ENCODE measurements around the gene ATP9A. TPM values are rescaled to one million over a fixed set of nuclear protein-coding genes. Genes with fewer than 3 reads are reported as not detected.

ATP9A gene
- total RNA-seq, 1 experiment from 2014 or later, result 12.1 TPM

GRCh38 chr20:51732096-51732791 is 35.9 kb downstream of the ATP9A start:
- Histone ChIP-seq H4K8ac (replicated peaks; ENCODE audit: insufficient read length, low read depth, low read length) (no peak overlapping the region), H2BK20ac (ENCODE audit: low read depth, low read length, poor library complexity, severe bottlenecking) (no peak overlapping the region), H3K4me1 (ENCODE audit: insufficient read depth, low read length) (no peaks in the 10 kb centered on the region), H2AK5ac (ENCODE audit: insufficient read length, low read length) (no peak overlapping the region), H2BK12ac (ENCODE audit: insufficient read length, low read depth, low read length) (no peak overlapping the region), H3K18ac (ENCODE audit: insufficient read length, low read depth, low read length) (no peak overlapping the region), H3K27ac (ENCODE audit: insufficient read length, low read depth, low read length) (no peak overlapping the region), H3K27me3 (ENCODE audit: insufficient read depth, low read length) (no peaks in the 10 kb centered on the region), H3K4me2 (ENCODE audit: insufficient read depth, insufficient read length, low read length) (no peak overlapping the region), H4K91ac (ENCODE audit: insufficient read length, low read depth, low read length) (no peak overlapping the region), H2AFZ (ENCODE audit: low read length) (no peak overlapping the region), H3K9ac (ENCODE audit: extremely low read depth, insufficient read length, low read length) (no peak overlapping the region), H3K79me2 (ENCODE audit: insufficient read depth, low read length) (no peaks in the 10 kb centered on the region), H3T11ph (ENCODE audit: low read length) (no peak overlapping the region), H2BK5ac (ENCODE audit: insufficient read length, low read length) (no peak overlapping the region), H3K14ac (ENCODE audit: insufficient read depth, low read length) (no peak overlapping the region; the same call in 1 of the 2 replicates), H3K23me2 (ENCODE audit: insufficient read length, low read depth, low read length, poor library complexity, severe bottlenecking) (no peaks in the 10 kb centered on the region), H2BK15ac (ENCODE audit: low read depth, low read length) (no peak overlapping the region), H3K23ac (ENCODE audit: insufficient read length, low read depth, low read length) (no peak overlapping the region), H2BK120ac (ENCODE audit: low read depth, low read length, poor library complexity, severe bottlenecking) (no peak overlapping the region), H4K20me1 (ENCODE audit: control insufficient read depth, insufficient read depth, insufficient read length) (no peaks in the 10 kb centered on the region), H3K79me1 (ENCODE audit: insufficient read depth, low read depth, low read length, poor library complexity, severe bottlenecking) (no peaks in the 10 kb centered on the region), H3K4ac (ENCODE audit: low read depth, low read length) (no peak overlapping the region), H3K9me3 (ENCODE audit: control insufficient read depth, low read depth, low read length) (no peaks in the 10 kb centered on the region), H3K56ac (ENCODE audit: insufficient read length, low read depth, low read length) (no peak overlapping the region), H4K5ac (ENCODE audit: insufficient read length, low read depth, low read length) (no peak overlapping the region)
- H3K4me1 Mint-ChIP-seq, result peaks cover 12 to 15% of the 10 kb centered on the region in 2 experiments; a peak in 3 of 4 replicates
- no peak overlapping the region for H3K27ac Mint-ChIP-seq
- H3K4me3 Mint-ChIP-seq, result no peak overlapping the region
- no peak for TF ChIP-seq CTCF (conservative IDR thresholded peaks at IDR 0.05)
- no peaks in the 10 kb centered on the region for H3K27me3 Mint-ChIP-seq (ENCODE audit: low read depth)
- no peaks in the 10 kb centered on the region for H3K36me3 Mint-ChIP-seq (ENCODE audit: insufficient read depth in 1 of 3, low read depth in 3 of 3)
- no peak for DNase-seq
- no CpG with 5 or more reads among the region's 12 CpGs for WGBS (ENCODE audit: extremely low coverage, insufficient read length, low lambda C conversion rate)
- no peaks in the 10 kb centered on the region for H3K9me3 Mint-ChIP-seq

Measured in H9 (cell line).